GM12878 (cell line): Measurements from ENCODE around the gene SH3BP1. TPM values are rescaled to one million over a fixed set of nuclear protein-coding genes. Genes with fewer than 3 reads are reported as not detected.

Experiments
- ATF3 ChIP-seq: IDR thresholded peaks from 2 replicates; pipeline ENCODE4 v1.6.1; 2011; ENCODE audit warnings: low read depth, mild to moderate bottlenecking, low read length, moderate library complexity, borderline replicate concordance; ENCODE audit errors: extremely low read depth
- BMI1 ChIP-seq: fragments of 450-650 bp; IDR thresholded peaks from 2 replicates; pipeline ENCODE4 v1.6.1; 2016; ENCODE audit warnings: mild to moderate bottlenecking, moderate library complexity, borderline replicate concordance
- CBFB ChIP-seq: IDR thresholded peaks from 2 replicates; pipeline ENCODE4 v1.6.1; 2016; ENCODE audit warnings: antibody characterized with exemption, low read depth
- EP300 ChIP-seq, 2 experiments: fragments of 150-350 bp in 1 of 2; IDR thresholded peaks; 2 replicates each; pipeline ENCODE4 v1.6.1; 2011 to 2012; ENCODE audit warnings: low read depth in 2 of 2, low read length in 2 of 2, borderline replicate concordance in 1 of 2, improper control_type of control experiment in 1 of 2, inconsistent platforms in 1 of 2; ENCODE audit not compliant: control insufficient read depth in 1 of 2
- MYC ChIP-seq: IDR thresholded peaks from 2 replicates; pipeline ENCODE4 v1.6.1; 2011; ENCODE audit warnings: mild to moderate bottlenecking, low read length, moderate library complexity, inconsistent platforms; ENCODE audit not compliant: insufficient read depth, insufficient replicate concordance, insufficient read length, severe bottlenecking
- NR2C1 ChIP-seq: fragments of 450-650 bp; IDR thresholded peaks from 2 replicates; pipeline ENCODE4 v1.6.1; 2017; ENCODE audit warnings: antibody characterized with exemption, mild to moderate bottlenecking, moderate library complexity
- NR2C2 ChIP-seq: IDR thresholded peaks from 2 replicates; pipeline ENCODE4 v1.6.1; 2011; ENCODE audit warnings: borderline replicate concordance, low read depth; ENCODE audit not compliant: control insufficient read depth, insufficient read length
- RAD51 ChIP-seq: fragments of 450-650 bp; IDR thresholded peaks from 2 replicates; pipeline ENCODE4 v1.6.1; 2016; ENCODE audit warnings: moderate library complexity, mild to moderate bottlenecking, inconsistent platforms
- SIX5 ChIP-seq: IDR thresholded peaks from 2 replicates; pipeline ENCODE4 v1.6.1; 2011; ENCODE audit warnings: mild to moderate bottlenecking, low read depth, low read length, moderate library complexity; ENCODE audit not compliant: severe bottlenecking
- SMAD5 ChIP-seq: IDR thresholded peaks from 2 replicates; pipeline ENCODE4 v1.6.1; 2016; ENCODE audit warnings: antibody characterized with exemption, low read depth
- SP1 ChIP-seq: IDR thresholded peaks from one replicate; pipeline ENCODE4 v1.6.1; 2011; ENCODE audit warnings: low read depth, low read length
- SUZ12 ChIP-seq: fragments of 200-600 bp; sonication (generic); IDR thresholded peaks from one replicate; pipeline ENCODE4 v1.6.1; 2018; ENCODE audit warnings: antibody characterized with exemption, mild to moderate bottlenecking; ENCODE audit not compliant: unreplicated experiment
- WRNIP1 ChIP-seq: IDR thresholded peaks from 2 replicates; pipeline ENCODE4 v1.6.1; 2011; ENCODE audit warnings: low read depth, low read length, improper control_type of control experiment, borderline replicate concordance
- ZNF384 ChIP-seq: IDR thresholded peaks from 2 replicates; pipeline ENCODE4 v1.6.1; 2012; ENCODE audit warnings: low read depth, mild to moderate bottlenecking, low read length, improper control_type of control experiment, borderline replicate concordance
- ZNF622 ChIP-seq: fragments of 450-650 bp; IDR thresholded peaks from 2 replicates; pipeline ENCODE4 v1.6.1; 2017; ENCODE audit warnings: mild to moderate bottlenecking, inconsistent platforms
- polyA plus RNA-seq, 11 experiments: library from polyadenylated mRNA; depleted of rRNA in 4 of 11; unstranded in 6 of 11; stranded (reverse) in 5 of 11; fragments of >200 nt; fragmentation: Nextera tagmentation in 4 of 11; fragmentation: Illumina TruSeq in 1 of 11; extraction: Ambion mirVana in 4 of 11; extraction: Trizol in 1 of 11; gene quantifications; 1 replicate in 1 of 11; 2 replicates in 10 of 11; pipeline versions ENCODE4 v1.2.1 to v1.2.3, GENCODE V29; 2011 to 2016; ENCODE audit warnings: inconsistent platforms in 2 of 11, missing spikeins in 2 of 11, low read depth in 1 of 11
- total RNA-seq, 4 experiments: library from RNA; depleted of rRNA in 3 of 4; stranded (reverse); fragments of >200 nt in 3 of 4; fragmentation: Illumina TruSeq in 1 of 4; extraction: Trizol in 1 of 4; gene quantifications; 2 replicates each; pipeline versions ENCODE4 v1.2.1 to v1.2.3, GENCODE V29; 2013 to 2021
- TF ChIP-seq, protein P1 (sequence below): IDR thresholded peaks from 2 replicates; pipeline ENCODE4 v1.6.1; 2012; ENCODE audit warnings: low read length, inconsistent platforms

The SH3BP1 gene
- total and polyA plus RNA-seq, 10 of the 15 experiments (the other 5 are each of a cell fraction or from before 2014, with no cell fraction given), result 0.29 to 70.5 (median 22.5) TPM

- TF ChIP-seq MYC (peak; percentile 77), RAD51 (no peak), BMI1 (no peak), SP1 (peak; percentile 96), SIX5 (peak; percentile 72), ZNF384 (peak; percentile 22; the same call in 1 of the 2 replicates), SUZ12 (no peak), ZNF622 (no peak), NR2C2 (no peak), ATF3 (no peak), EP300 (IDR thresholded peaks at IDR 0.05; ENCODE audit: borderline replicate concordance in 1 of 2, control insufficient read depth in 1 of 2, low read depth in 2 of 2, low read length in 2 of 2) (no peak), CBFB (peak; percentile 42; the same call in 1 of the 2 replicates), WRNIP1 (peak; percentile 95; the same call in 1 of the 2 replicates), SMAD5 (no peak), NR2C1 (no peak; the same call in 1 of the 2 replicates)
- TF ChIP-seq, protein P1, sequence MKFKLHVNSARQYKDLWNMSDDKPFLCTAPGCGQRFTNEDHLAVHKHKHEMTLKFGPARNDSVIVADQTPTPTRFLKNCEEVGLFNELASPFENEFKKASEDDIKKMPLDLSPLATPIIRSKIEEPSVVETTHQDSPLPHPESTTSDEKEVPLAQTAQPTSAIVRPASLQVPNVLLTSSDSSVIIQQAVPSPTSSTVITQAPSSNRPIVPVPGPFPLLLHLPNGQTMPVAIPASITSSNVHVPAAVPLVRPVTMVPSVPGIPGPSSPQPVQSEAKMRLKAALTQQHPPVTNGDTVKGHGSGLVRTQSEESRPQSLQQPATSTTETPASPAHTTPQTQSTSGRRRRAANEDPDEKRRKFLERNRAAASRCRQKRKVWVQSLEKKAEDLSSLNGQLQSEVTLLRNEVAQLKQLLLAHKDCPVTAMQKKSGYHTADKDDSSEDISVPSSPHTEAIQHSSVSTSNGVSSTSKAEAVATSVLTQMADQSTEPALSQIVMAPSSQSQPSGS, result no peak
- TF ChIP-seq, all 136 proteins: peak for 65
These were observed 46.8 kb downstream of the SH3BP1 start, which contains the start of gene NOL12 (continued) for GRCh38 chr22:37686002-37686982.
